Chondrocyte (in vitro differentiated cells): ENCODE data around the gene BANP. TPM values are rescaled to one million over a fixed set of nuclear protein-coding genes. Genes with fewer than 3 reads are reported as not detected.
A peak's percentile ranks its signal among the peaks of the same experiment; 100 is the strongest.
"Not testable (repeated sequence)": the region's sequence is repeated elsewhere in the genome, so short reads cannot be mapped to it uniquely, and the experiment has no call there.

Source experiments
- DNase-seq: peaks from one replicate; pipeline ENCODE4 v3.0.0; 2021; ENCODE audit warnings: mixed read lengths, low spot score
- H3K27ac Mint-ChIP-seq: one replicate; pipeline ENCODE4 v1.8.0; 2021; ENCODE audit warnings: mild to moderate bottlenecking, moderate library complexity, mixed read lengths; ENCODE audit not compliant: unreplicated experiment
- H3K27me3 Mint-ChIP-seq: 2 replicates; pipeline ENCODE4 v1.8.0; 2021; ENCODE audit warnings: low read depth, mixed read lengths
- H3K36me3 Mint-ChIP-seq: 2 replicates; pipeline ENCODE4 v1.8.0; 2021; ENCODE audit warnings: low read depth, mixed read lengths
- H3K4me1 Mint-ChIP-seq: 2 replicates; pipeline ENCODE4 v1.8.0; 2021; ENCODE audit warnings: low read depth, mild to moderate bottlenecking, mixed read lengths
- H3K4me3 Mint-ChIP-seq: one replicate; pipeline ENCODE4 v1.8.0; 2021; ENCODE audit warnings: mild to moderate bottlenecking, moderate library complexity, mixed read lengths; ENCODE audit not compliant: unreplicated experiment
- H3K9me3 Mint-ChIP-seq: 2 replicates; pipeline ENCODE4 v1.8.0; 2021; ENCODE audit warnings: low read depth, mixed read lengths
- total RNA-seq: library from RNA; stranded (reverse); gene quantifications from 3 replicates; pipeline ENCODE4 v1.2.1, GENCODE V29; 2021
- TF ChIP-seq, protein P1 (sequence below): fragments of 200-600 bp; sonication (generic); IDR thresholded peaks from 2 replicates; pipeline ENCODE4 v1.5.0; 2021; ENCODE audit warnings: antibody characterized with exemption, mild to moderate bottlenecking, moderate library complexity

Gene BANP
- total RNA-seq, 1 donor from 2014 or later, result 15.0 TPM

DNA sequence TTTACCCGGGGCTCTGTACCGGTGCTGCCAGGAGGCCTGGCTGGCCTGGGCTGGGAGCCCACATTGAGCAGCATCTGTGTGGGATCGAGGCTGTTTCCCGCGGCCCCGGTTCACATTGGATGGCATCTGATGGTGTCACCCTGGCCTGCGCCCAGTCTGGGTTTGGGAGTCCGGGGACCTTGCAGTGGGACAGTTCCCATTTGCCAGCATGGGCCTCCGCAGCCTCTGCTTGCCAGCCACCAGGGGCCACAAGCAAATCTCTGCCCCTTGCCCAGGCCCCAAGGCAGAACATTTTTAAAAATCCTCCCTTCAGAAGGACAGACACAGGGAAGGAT lies 64.5 kb downstream of the BANP start:
- H3K9me3 Mint-ChIP-seq, result no peaks in the 10 kb centered on the region
- no peak for DNase-seq
- H3K4me3 Mint-ChIP-seq, result no peak overlapping the region
- no peaks in the 10 kb centered on the region for H3K27me3 Mint-ChIP-seq
- no peak overlapping the region for H3K27ac Mint-ChIP-seq
- H3K4me1 Mint-ChIP-seq, result peaks cover 37% of the 10 kb centered on the region
- peaks cover 16% of the 10 kb centered on the region for H3K36me3 Mint-ChIP-seq
- TF ChIP-seq, protein P1, sequence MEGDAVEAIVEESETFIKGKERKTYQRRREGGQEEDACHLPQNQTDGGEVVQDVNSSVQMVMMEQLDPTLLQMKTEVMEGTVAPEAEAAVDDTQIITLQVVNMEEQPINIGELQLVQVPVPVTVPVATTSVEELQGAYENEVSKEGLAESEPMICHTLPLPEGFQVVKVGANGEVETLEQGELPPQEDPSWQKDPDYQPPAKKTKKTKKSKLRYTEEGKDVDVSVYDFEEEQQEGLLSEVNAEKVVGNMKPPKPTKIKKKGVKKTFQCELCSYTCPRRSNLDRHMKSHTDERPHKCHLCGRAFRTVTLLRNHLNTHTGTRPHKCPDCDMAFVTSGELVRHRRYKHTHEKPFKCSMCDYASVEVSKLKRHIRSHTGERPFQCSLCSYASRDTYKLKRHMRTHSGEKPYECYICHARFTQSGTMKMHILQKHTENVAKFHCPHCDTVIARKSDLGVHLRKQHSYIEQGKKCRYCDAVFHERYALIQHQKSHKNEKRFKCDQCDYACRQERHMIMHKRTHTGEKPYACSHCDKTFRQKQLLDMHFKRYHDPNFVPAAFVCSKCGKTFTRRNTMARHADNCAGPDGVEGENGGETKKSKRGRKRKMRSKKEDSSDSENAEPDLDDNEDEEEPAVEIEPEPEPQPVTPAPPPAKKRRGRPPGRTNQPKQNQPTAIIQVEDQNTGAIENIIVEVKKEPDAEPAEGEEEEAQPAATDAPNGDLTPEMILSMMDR, result no peak

DNA sequence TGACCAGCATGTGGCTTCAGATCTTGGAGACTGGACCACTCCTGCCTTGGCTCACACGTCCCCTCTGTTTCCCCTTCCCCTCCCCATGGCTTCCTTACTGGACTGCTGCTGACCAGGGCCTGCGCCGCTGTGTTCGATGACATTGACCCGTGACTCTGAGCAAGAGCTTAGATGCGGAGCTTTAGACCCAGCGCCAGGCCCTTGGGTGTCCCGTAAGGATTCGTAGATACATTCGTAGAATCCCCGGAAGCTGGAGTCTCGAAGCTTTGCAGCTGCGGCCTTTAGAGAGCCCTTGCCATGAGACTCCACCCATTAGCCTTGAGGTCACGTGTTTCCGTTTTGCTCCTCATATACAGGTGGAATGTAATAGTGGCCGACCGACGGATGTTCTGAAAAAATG lies 65.2 kb downstream of the BANP start:
- peaks cover 14% of the 10 kb centered on the region for H3K36me3 Mint-ChIP-seq
- H3K9me3 Mint-ChIP-seq, result not testable (repeated sequence)

DNA sequence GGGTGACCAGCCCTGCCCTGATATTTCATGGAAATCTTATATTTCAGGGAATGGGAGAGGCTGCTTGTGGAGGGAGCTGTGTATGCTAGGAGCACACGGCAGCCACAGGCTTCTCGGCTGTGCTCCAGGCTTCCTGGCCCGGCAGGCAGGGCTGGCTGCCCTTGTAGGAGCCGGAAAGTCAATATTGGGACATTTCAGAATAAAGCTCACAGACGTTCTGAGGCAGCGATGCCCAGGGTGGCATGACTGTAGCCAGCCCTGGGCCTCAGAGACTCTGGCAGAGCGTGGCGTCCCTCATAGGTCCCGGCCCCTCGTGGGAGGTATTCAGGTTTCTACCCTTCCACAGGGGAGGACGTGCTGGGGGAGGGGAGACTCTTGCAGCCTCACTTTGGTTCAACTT lies 65.7 kb downstream of the BANP start:
- Mint-ChIP-seq H3K27ac (no peak overlapping the region), H3K4me3 (no peak overlapping the region), H3K27me3 (no peaks in the 10 kb centered on the region), H3K9me3 (no peaks in the 10 kb centered on the region), H3K36me3 (peaks cover 14% of the 10 kb centered on the region), H3K4me1 (peaks cover 37% of the 10 kb centered on the region)
- TF ChIP-seq, protein P1, result no peak
- peak; percentile 68 for DNase-seq

More for the DNA sequence above, 65.2 kb downstream of the BANP start:
- H3K27ac Mint-ChIP-seq, DNase-seq, H3K27me3 Mint-ChIP-seq, H3K4me3 Mint-ChIP-seq: not testable (repeated sequence)
- peaks cover 37% of the 10 kb centered on the region for H3K4me1 Mint-ChIP-seq

DNA sequence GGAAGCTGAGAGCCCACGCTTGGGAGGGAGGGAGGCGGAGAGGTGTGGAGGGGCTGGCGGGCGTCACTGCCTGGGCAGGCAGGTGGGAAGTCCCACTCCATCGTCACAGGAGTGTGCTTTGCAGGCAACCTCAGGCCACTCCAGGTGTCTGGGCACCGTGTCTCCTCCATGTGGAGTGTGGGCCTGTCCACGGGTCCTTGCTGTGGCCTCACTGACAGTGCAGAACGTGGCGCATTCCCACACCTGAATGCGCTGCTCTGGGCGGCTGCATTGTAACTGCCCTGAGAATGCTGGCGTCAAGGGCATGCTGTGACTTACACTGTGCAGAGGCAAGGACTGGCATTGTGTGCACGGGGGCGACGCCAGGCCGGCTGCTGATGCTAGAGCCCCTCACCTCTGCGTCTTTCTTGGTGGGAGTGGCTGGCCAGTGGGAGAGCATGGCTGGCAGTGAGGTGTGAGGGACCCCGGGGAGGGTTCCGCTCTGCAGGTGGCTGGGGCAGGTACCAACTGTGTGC lies 66.4 kb downstream of the BANP start:
- Mint-ChIP-seq H3K36me3 (peaks cover 14% of the 10 kb centered on the region), H3K27me3 (no peaks in the 10 kb centered on the region), H3K9me3 (no peaks in the 10 kb centered on the region), H3K27ac (no peak overlapping the region), H3K4me3 (no peak overlapping the region), H3K4me1 (peaks cover 41% of the 10 kb centered on the region)
- TF ChIP-seq, protein P1, result no peak
- peak; percentile 84 for DNase-seq

DNA sequence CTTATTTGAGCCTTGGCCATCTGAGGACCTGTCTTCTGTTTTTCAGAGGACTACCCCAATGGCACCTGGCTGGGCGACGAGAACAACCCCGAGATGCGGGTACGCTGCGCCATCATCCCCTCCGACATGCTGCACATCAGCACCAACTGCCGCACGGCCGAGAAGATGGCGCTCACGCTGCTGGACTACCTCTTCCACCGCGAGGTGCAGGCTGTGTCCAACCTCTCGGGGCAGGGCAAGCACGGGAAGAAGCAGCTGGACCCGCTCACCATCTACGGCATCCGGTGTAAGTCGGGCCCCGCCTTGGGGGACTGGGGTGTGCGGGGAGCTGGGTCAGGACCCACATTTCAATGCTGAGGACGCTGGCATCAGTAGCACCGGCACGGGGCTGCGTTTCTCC lies 67.1 kb downstream of the BANP start:
- Mint-ChIP-seq H3K4me1 (peaks cover 41% of the 10 kb centered on the region), H3K36me3 (peaks cover 16% of the 10 kb centered on the region)
- H3K9me3 Mint-ChIP-seq, H3K4me3 Mint-ChIP-seq, DNase-seq, H3K27ac Mint-ChIP-seq, H3K27me3 Mint-ChIP-seq: not testable (repeated sequence)

DNA sequence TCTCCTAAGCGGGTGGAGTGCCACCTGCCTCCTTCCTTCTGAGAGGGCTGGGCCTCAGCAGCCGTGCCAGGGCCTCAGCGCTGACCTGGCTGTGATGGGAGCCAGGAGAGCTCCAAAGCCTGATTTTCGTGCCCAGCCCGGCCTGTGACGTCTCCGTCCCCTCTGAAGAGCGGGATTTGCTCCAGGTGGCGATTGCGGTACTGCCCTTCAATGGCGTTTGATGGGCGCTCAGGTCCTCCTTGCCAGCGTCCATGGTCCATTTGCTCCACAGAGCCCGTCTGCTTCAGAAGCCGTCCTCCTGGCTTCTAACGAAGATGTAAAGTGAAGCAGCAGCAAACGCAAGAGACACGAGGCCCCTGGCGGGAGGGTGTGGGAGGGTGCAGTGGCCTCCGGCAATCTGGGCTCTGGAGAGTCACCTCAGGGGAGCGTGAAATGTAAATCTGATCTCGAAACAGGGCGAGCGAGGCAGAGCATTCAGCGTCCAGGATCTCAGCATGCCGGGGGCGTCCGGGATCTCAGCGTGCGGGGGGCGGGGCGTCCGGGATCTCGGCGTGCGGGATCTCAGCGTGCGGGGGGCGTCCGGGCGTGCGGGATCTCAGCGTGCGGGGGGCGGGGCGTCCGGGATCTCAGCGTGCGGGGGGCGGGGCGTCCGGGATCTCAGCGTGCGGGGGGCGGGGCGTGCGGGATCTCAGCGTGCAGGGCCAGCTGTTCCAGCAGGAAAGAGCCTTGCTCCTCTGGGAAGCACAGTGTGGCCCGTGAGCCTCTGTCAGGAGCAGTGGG lies 68.0 kb downstream of the BANP start:
- H3K9me3 Mint-ChIP-seq, DNase-seq, H3K27me3 Mint-ChIP-seq, H3K4me3 Mint-ChIP-seq, H3K27ac Mint-ChIP-seq: not testable (repeated sequence)
- H3K36me3 Mint-ChIP-seq, result peaks cover 16% of the 10 kb centered on the region
- peaks cover 40% of the 10 kb centered on the region for H3K4me1 Mint-ChIP-seq
